ENCODE measurements around the gene CACNB4. TPM values are rescaled to one million over a fixed set of nuclear protein-coding genes. Genes with fewer than 3 reads are reported as not detected.

Gene CACNB4
- total and polyA plus RNA-seq, 10 of the 15 experiments (the other 5 are each of a cell fraction or from before 2014, with no cell fraction given), result 2.0 to 21.6 (median 9.3) TPM

- TF ChIP-seq, protein P1, sequence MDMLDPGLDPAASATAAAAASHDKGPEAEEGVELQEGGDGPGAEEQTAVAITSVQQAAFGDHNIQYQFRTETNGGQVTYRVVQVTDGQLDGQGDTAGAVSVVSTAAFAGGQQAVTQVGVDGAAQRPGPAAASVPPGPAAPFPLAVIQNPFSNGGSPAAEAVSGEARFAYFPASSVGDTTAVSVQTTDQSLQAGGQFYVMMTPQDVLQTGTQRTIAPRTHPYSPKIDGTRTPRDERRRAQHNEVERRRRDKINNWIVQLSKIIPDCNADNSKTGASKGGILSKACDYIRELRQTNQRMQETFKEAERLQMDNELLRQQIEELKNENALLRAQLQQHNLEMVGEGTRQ (IDR thresholded peaks at IDR 0.05; ENCODE audit: borderline replicate concordance, low read depth, low read length), result no peak
These were observed 48.5 kb downstream of the CACNB4 start (continued) for GRCh38 chr2:152050341-152050740.

- SMC1A ChIA-PET (ENCODE audit: uncharacterized antibody, unreplicated experiment), result interaction anchor here (0.6 to 5.2 kb wide), 5 partner anchors 12 to 716 kb away, joined by 3 to 26 read pairs (median 3); partner anchors contain the start of gene STAM2
- FAIRE-seq, result no peak
- no peak overlapping the region for H2AFZ ChIP-seq (ENCODE audit: control insufficient read depth, low read depth, low read length)
- H3K4me2 ChIP-seq (ENCODE audit: control insufficient read depth, insufficient read depth), result no peak overlapping the region
- RAD21 ChIA-PET (ENCODE audit: unreplicated experiment), result interaction anchor here (1.5 to 2.2 kb wide), 2 partner anchors 11 to 13 kb away, joined by 3 to 6 read pairs; no protein-coding TSS in a partner anchor
- no peak overlapping the region for H3K4me3 ChIP-seq
- H3K9me3 ChIP-seq (replicated peaks; ENCODE audit: control insufficient read depth, insufficient read depth, low read length), result no peaks in the 10 kb centered on the region
- no peaks in the 10 kb centered on the region for H4K20me1 ChIP-seq (ENCODE audit: control insufficient read depth, insufficient read depth)
- POLR2A ChIA-PET, result interaction anchor here (0.7 kb wide), 1 partner anchor 47 kb away, joined by 3 read pairs; no protein-coding TSS in a partner anchor
- ATAC-seq, result no peak
- H3K9ac ChIP-seq (ENCODE audit: control insufficient read depth, insufficient read depth, low read length), result no peak overlapping the region
- TF ChIP-seq RUNX3 (IDR thresholded peaks at IDR 0.05; ENCODE audit: low read length) (0 out of 2 replicates have a peak, but pooled peaks have one; percentile 12), SPI1 (IDR thresholded peaks at IDR 0.05; ENCODE audit: borderline replicate concordance, insufficient read depth, low read depth, low read length) (0 out of 2 replicates have a peak, but pooled peaks have one; percentile 3), POLR2AphosphoS2 (IDR thresholded peaks at IDR 0.05; ENCODE audit: low read depth, low read length) (no peak), TCF3 (IDR thresholded peaks at IDR 0.05; ENCODE audit: borderline replicate concordance, insufficient read depth, low read depth, low read length) (no peak)
- no peak for DNase-seq (ENCODE audit: low read depth, low spot score)
- H3K4me1 ChIP-seq (ENCODE audit: control insufficient read depth, insufficient read depth, low read length), result peaks cover 64% of the 10 kb centered on the region
- no peaks in the 10 kb centered on the region for H3K27me3 ChIP-seq (replicated peaks in 1 of 2; ENCODE audit: control insufficient read depth in 2 of 2, insufficient read depth in 2 of 2, low read length in 1 of 2)
- H3K36me3 ChIP-seq (ENCODE audit: control insufficient read depth in 2 of 2, insufficient read depth in 2 of 2, low read length in 1 of 2), result no peaks in the 10 kb centered on the region
- 46% methylated on average over 4 of the region's 4 CpGs for WGBS (ENCODE audit: insufficient coverage, insufficient replicate concordance, low lambda C conversion rate, missing lambda C conversion rate)
- intact Hi-C loops (cut with micrococcal nuclease; ENCODE audit: unreplicated experiment) (loop anchor here (10.0 kb wide), 1 partner anchor 515 kb away; no protein-coding TSS in a partner anchor), in situ Hi-C loops (cut with MboI) (no loop called here)
- H3K79me2 ChIP-seq (ENCODE audit: control insufficient read depth, insufficient read depth, low read length), result peaks cover 9% of the 10 kb centered on the region
- no peak overlapping the region for H3K27ac ChIP-seq (ENCODE audit: control insufficient read depth, insufficient read depth)
- BruUV-seq (replicated peaks), result no TSS peak
- CTCF ChIA-PET, result interaction anchor here (1.0 to 6.5 kb wide), 5 partner anchors 12 to 137 kb away, joined by 3 to 56 read pairs (median 3); no protein-coding TSS in a partner anchor
These were observed 49.3 kb downstream of the CACNB4 start for GRCh38 chr2:152049541-152049940.
